Urinary bladder (tissue), 4 donors: ENCODE data around the gene TSPAN4. TPM values are rescaled to one million over a fixed set of nuclear protein-coding genes. Genes with fewer than 3 reads are reported as not detected.

ENCODE experiments used
- DNase-seq: peaks from one replicate; pipeline ENCODE4 v3.0.0-alpha.2; 2015; ENCODE audit errors: extremely low spot score
- H3K27ac ChIP-seq: one replicate; pipeline ENCODE4 v1.5.1; 2013; ENCODE audit warnings: low read depth, mild to moderate bottlenecking, moderate library complexity
- H3K36me3 ChIP-seq: one replicate; pipeline ENCODE4 v1.6.1; 2013; ENCODE audit warnings: mild to moderate bottlenecking, moderate library complexity; ENCODE audit not compliant: insufficient read depth
- H3K4me1 ChIP-seq: one replicate; pipeline ENCODE4 v1.6.1; 2013; ENCODE audit warnings: mild to moderate bottlenecking, moderate library complexity; ENCODE audit not compliant: insufficient read depth
- H3K4me3 ChIP-seq: one replicate; pipeline ENCODE4 v1.5.1; 2013; ENCODE audit warnings: low read depth, low read length
- WGBS: extraction: QIAGEN DNeasy Blood & Tissue Kit; methylation state at CpG from one replicate; pipeline ENCODE4 v1.1.7; 2013; 5-methylcytosine and 5-hydroxymethylcytosine counted together
- polyA plus RNA-seq: library from polyadenylated mRNA; stranded (reverse); fragments of 200-250 nt; gene quantifications from one replicate; pipeline ENCODE4 v1.2.3, GENCODE V29; 2013
- total RNA-seq: library from RNA; depleted of rRNA; stranded (reverse); fragments of >200 nt; gene quantifications from one replicate; pipeline ENCODE4 v1.2.3, GENCODE V29; 2014
- donor health status: healthy with polysubstance abuse.
- donor health status: healthy.

Gene TSPAN4
- total and polyA plus RNA-seq, 2 donors: 39.4 to 144 TPM

DNA sequence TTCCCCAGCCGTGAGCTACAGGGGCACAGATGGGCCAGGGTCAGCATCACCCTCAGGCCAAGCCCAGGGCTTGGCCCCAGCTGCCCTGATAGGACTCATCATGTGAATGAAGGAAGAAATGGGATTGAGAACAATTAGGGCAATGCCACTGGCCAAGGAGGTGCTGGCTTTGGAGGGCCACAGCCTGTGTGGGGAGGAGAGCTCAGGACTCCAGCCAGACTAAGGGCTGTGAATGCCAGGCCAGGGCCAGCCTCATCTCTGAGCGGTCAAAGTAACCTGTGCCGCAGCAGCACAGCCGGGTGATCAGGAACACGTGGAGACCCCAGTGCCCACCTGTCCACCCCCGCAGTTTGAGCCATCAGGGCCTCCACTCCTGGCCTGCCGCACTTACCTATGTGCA, 57.9 kb downstream of the TSPAN4 start:
- H3K27ac ChIP-seq: no peak overlapping the region
- H3K36me3 ChIP-seq: peaks cover 7% of the 10 kb centered on the region
- DNase-seq: no peak
- no peaks in the 10 kb centered on the region for H3K4me1 ChIP-seq
- no peak overlapping the region for H3K4me3 ChIP-seq
- WGBS: 90% methylated on average over 7 of the region's 7 CpGs

DNA sequence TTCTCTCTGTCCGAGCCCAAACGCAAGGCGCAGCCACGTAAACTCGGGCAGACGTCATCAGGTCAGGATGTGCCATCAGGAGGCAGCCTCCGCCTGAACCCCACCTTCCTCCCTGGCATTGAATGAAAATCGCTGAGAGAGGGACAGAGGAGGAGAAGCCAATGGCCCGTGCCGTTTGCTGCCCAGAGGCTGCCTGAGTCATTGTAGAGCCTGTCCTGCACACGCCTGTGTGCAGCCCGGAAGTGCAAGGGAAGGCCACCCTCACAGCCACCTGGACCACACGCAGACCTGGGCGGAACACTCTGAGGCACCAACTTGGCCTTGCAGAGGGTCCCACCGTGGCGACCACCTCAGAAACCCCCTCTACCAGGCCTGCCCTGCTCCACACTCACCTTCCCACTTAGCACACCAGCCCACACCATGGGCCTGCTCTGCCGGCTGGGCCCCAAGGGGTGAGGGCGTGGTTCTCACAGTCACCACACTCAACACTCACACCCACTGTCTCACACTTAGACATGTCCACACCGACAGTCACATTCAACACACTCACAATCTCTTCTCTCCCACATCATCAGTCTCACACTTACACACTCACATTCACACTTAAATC, 58.9 kb downstream of the TSPAN4 start:
- DNase-seq: no peak
- 92% methylated on average over 19 of the region's 19 CpGs for WGBS
- Histone ChIP-seq H3K36me3 (peaks cover 7% of the 10 kb centered on the region), H3K4me3 (no peak overlapping the region), H3K4me1 (no peaks in the 10 kb centered on the region), H3K27ac (no peak overlapping the region)

DNA sequence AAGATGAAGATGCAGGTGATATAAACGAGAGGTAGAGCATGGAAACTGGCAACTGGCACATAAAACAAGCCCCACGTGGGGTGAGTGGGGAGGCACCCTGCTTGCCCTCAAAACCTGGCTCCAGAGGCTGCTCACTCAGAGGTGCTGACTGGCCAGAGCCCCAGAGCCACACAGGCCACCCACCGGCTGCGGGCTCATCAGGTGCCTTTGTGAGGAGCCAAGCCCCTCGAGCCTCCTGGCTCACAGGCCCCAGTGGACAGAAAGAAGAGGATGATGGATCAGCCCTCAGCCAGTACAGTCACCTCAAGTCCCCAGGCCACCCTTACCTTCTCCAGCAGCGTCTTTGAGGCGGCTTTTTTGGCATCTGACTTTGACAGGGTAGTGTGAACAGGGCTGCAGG, 61.7 kb downstream of the TSPAN4 start:
- Histone ChIP-seq H3K36me3 (peaks cover 7% of the 10 kb centered on the region), H3K4me3 (no peak overlapping the region), H3K4me1 (peaks cover under 1% of the 10 kb centered on the region), H3K27ac (no peak overlapping the region)
- DNase-seq: no peak
- WGBS: 93% methylated on average over 7 of the region's 7 CpGs

DNA sequence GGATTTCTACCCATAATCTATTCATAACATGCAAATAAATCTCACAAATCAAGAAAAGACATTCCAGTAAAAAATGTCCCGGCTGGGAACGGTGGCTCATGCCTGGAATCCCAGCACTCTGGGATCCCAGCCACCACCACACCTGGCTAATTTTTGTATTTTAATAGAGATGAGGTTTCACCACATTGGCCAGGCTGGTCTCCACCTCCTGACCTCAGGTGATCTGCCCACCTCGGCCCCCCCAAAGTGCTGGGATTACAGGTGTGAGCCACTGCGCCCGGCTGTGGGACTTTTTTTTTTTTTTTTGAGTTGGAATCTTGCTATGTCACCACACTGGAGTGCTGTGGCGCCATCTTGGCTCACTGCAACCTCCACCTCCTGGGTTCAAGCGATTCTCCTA, 63.3 kb downstream of the TSPAN4 start:
- 86% methylated on average over 7 of the region's 7 CpGs for WGBS

DNA sequence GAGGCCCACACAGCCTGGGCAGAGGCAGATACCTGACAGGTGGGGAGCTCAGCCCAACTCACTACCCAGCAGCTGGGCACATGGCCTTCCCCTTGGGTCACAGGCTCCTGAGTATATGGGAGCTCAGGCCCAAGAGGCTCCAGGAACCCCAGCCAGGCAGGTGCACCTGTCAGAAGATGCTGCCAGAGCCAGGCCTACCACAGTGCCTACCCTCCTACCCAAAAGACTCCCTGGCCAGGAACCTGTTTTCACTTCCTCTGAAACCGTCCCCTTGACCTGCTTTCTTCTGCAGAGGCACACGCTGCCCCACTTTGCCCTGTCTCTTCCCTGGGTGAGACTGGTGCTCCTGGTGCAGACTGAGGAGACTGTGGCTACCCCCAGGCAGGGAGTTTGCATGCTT, 65.0 kb downstream of the TSPAN4 start:
- no peak for DNase-seq
- H3K4me3 ChIP-seq: no peak overlapping the region
- H3K27ac ChIP-seq: no peak overlapping the region
- H3K36me3 ChIP-seq: peaks cover 3% of the 10 kb centered on the region
- 95% methylated on average over 2 of the region's 2 CpGs for WGBS
- peaks cover 2% of the 10 kb centered on the region for H3K4me1 ChIP-seq

More for the DNA sequence above, 63.3 kb downstream of the TSPAN4 start:
- Histone ChIP-seq H3K27ac (no peak overlapping the region), H3K4me1 (peaks cover 2% of the 10 kb centered on the region), H3K4me3 (no peak overlapping the region), H3K36me3 (peaks cover 7% of the 10 kb centered on the region)
- DNase-seq: no peak

DNA sequence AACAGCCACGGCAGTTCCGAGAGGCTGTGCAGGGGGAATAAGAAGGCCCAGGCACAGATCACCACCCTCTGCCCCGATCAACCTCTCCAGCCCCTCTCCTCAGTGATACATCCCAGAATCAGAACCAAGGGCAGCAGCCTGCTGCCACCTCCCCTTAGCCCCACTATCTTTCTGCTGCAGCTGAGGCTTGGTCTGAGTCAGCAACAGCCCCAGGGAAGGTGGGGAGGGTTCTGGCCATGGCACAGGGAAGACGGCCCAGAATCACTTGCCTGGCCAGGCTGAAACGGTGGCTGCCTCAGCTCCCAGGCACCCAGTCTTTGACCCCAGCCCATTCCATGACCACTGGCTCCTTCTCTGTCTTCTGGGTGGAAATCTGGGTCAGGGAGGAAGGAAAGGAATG, 65.6 kb downstream of the TSPAN4 start:
- DNase-seq: no peak
- peaks cover 2% of the 10 kb centered on the region for H3K4me1 ChIP-seq
- 90% methylated on average over 5 of the region's 5 CpGs for WGBS
- H3K4me3 ChIP-seq: no peak overlapping the region
- H3K27ac ChIP-seq: no peak overlapping the region
- H3K36me3 ChIP-seq: peaks cover 3% of the 10 kb centered on the region

DNA sequence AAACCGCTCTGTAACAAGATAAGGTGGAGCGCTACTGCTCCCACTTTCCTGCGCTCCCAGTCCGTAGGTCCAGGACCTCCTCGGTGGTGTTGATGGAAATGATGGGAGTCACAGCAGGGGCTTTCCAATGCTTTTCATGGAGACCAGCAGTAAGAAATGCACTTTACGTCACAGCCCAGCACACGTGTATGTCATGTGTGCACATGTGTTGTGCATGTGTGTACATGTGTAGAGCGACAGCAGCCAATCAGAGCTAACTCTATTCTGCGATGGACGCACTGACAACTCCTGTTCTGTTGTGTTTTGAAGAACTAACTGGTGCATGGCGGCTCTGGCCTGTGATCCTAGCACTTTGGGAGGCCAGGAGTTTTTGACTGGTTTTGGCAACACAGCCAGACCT, 66.8 kb downstream of the TSPAN4 start:
- no peak overlapping the region for H3K27ac ChIP-seq
- H3K4me3 ChIP-seq: no peak overlapping the region
- WGBS: 91% methylated on average over 11 of the region's 11 CpGs

DNA sequence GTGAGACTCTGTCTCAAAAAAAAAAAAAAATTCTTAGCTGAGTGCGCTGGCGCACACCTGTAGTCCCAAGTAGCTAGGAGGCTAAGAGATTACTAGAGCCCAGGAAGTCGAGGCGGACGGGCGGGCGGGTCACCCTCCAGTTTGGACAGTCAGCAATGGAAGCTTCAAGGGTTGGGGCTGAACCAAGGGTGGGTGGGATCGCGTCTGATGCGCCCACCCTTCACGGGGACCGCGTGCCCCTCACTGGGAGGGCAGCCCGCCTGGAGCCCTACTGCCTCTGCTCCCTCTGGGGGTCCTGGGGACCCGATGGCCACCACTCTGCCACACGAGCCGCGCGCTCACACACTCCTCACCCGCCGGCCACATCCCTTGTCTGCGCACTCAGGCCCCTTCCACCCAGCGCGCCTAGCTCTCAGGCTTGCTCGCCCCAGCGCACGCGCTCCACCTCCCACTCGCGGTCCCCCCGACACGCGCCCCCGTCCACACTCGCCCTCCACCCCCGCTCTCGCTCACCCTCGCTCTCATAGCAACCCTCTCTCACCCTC, 67.5 kb downstream of the TSPAN4 start:
- no peak for DNase-seq
- peaks cover 2% of the 10 kb centered on the region for H3K4me1 ChIP-seq
- no peaks in the 10 kb centered on the region for H3K36me3 ChIP-seq
- no peak overlapping the region for H3K27ac ChIP-seq
- WGBS: 1% methylated on average over 38 of the region's 38 CpGs
- H3K4me3 ChIP-seq: peak overlapping the region; percentile 72

More for the DNA sequence above, 66.8 kb downstream of the TSPAN4 start:
- DNase-seq: no peak
- Histone ChIP-seq H3K36me3 (no peaks in the 10 kb centered on the region), H3K4me1 (peaks cover 2% of the 10 kb centered on the region)

DNA sequence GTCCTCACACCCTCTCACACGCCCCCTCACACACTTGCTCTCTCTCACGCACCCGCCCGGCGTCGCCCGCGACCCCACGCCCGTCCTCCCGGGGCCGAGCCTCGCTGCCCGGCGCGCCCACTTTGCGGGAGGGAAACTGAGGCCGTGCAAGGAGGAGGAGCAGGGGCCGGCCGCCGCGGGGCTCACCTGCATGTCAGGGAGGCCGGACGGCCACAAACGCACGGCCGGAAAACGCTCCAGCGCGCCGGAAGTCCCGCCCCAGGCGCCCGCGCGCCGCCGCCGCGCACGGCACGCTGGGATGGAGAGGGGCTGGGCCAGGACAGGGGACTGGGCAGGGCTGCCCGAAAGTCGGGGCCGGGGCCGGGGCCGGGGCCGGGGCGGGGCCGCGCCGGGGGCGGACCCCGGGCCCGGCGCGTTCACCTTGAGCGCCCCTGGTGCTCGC, 68.0 kb downstream of the TSPAN4 start, which contains the start of gene CHID1:
Gene CHID1, minus strand, starts transcription at position 222 of the 442 bp plus-strand sequence. CDS start 5,994 bp downstream, outside the sequence.
- no peak for DNase-seq
- under 1% methylated on average over 59 of the region's 59 CpGs for whole genome bisulfite sequencing
- H3K4me1 ChIP-seq: peaks cover 2% of the 10 kb centered on the region

DNA sequence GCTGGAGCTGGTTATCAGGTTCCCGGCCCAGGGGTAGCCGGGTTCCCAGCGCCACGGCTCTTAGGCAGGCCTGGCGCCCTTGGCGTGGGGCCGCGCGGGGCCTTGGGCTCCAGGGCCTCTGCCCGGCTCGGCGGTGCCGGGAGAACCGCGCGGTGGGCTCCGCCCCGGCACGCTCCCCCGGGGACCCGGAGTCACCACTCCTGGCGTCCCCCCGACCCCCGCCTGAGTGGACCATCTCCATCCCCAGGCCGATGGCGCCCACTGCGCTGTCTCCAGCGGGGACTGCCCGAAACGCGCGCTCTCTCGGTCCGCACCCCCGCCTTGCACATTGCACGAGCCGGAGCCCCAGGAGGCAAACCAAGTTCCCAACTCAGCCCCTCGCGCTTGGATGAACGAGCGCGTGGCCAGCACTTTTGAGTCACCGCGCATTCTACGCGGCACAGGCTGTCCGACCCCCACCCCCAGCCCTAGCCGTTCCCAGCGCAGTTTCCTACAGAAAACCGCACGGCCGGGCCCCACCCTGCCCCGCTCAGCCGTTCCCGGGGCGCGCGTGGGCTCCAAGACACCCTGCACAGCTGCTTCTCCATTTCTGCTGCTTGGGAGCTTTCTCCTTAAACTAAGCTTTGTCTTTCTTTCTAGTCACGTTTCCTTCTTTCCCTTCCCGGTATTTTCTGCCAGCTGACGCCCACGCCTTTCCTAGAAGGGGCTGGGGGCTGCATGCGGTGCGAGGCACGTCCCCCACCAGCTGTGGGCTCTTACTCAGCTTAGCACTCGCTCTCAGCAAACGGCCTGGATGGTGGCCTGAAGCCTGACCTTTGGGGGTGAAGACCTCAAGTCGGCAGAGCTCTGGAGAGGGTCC, 68.6 kb downstream of the TSPAN4 start:
- H3K36me3 ChIP-seq: no peaks in the 10 kb centered on the region
- no peak for DNase-seq
- H3K4me1 ChIP-seq: peaks cover 2% of the 10 kb centered on the region
- H3K4me3 ChIP-seq: peak overlapping the region; percentile 72
- WGBS: 2% methylated on average over 68 of the region's 68 CpGs
- H3K27ac ChIP-seq: peak overlapping the region; percentile 79

More for the DNA sequence above, 68.0 kb downstream of the TSPAN4 start, which contains the start of gene CHID1:
- Histone ChIP-seq H3K4me3 (peak within 1 kb of the TSS; percentile 72), H3K36me3 (no peaks in the 10 kb centered on the region), H3K27ac (peak within 1 kb of the TSS; percentile 79)

DNA sequence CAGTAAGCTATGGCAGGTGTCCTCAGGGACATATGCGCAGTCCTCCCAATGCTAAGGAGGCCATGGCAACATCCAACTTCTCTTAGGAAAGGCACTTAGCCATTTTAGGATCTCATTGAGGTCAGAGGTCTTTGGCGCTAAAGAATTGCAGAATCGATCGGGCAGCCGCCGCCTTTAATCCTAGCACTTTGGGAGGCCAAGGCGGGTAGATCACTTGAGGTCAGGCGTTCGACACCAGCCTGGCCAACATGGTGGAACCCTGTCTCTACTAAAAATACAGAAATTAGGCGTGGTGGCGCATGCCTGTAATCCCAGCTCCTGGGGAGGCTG, 69.2 kb downstream of the TSPAN4 start:
- no peak overlapping the region for H3K4me3 ChIP-seq
- 94% methylated on average over 11 of the region's 11 CpGs for WGBS
- no peak overlapping the region for H3K27ac ChIP-seq
- DNase-seq: no peak
- peaks cover 2% of the 10 kb centered on the region for H3K4me1 ChIP-seq
- no peaks in the 10 kb centered on the region for H3K36me3 ChIP-seq

DNA sequence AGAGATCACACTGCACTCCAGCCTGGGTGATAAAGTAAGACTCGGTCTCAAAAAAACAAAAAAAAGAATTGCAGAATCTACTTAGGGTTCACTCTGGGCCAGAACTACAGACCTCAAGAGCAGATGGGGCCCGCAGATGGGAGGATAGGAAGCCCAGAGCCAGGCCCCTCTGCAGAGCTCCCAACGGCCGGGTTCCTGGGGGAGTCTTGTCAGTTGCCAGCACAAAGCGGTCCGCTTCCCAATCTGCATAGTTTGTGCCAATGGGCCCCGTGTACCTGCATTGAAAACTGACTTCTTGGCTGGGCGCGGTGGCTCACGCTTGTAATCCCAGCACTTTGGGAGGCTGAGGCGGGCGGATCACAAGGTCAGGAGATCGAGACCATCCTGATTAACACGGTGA, 69.6 kb downstream of the TSPAN4 start:
- H3K36me3 ChIP-seq: no peaks in the 10 kb centered on the region
- no peak overlapping the region for H3K4me3 ChIP-seq
- WGBS: 94% methylated on average over 14 of the region's 14 CpGs
- H3K4me1 ChIP-seq: peaks cover 2% of the 10 kb centered on the region
- no peak for DNase-seq
- H3K27ac ChIP-seq: no peak overlapping the region

DNA sequence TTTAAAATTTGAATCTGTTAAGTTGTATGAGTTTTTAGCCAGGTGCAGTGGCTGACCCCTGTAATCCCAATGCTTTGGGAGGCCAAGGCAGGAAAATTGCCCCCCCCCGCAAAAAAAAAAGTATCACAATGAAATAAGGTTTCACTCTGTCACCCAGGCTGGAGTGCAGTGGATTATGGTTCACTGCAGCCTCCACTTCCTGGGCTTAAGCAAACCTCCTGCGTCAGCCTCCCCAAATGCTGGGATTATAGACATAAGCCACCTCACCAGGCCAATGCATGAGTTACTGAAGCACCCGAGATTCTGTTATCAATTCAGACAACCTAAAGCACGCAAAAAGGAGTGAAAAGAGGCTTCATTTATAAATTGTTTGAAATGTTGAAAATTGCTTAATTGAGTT, 70.4 kb downstream of the TSPAN4 start:
- peaks cover 2% of the 10 kb centered on the region for H3K4me1 ChIP-seq
- DNase-seq: no peak
- WGBS: 87% methylated on average over 4 of the region's 4 CpGs
- H3K36me3 ChIP-seq: no peaks in the 10 kb centered on the region
- no peak overlapping the region for H3K4me3 ChIP-seq
- no peak overlapping the region for H3K27ac ChIP-seq

DNA sequence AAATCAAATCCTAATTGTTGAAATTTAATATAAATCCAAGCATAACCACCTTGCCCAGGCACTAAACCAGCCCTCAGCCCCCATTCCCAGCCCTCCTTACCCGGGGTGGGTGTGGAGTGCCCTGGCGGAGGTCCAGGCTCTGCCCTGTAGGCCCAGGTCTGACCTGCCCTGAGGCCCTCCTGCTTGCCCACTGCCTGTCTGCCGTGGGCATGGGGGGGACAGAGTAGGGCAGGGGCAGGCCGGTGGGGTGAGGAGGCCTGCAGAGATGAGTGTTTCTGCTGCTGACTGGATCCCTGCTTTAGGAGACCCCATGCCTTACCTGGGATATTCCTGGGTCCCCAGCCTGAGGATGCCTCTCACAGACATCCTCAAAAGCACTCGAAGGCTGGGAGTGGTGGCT, 71.6 kb downstream of the TSPAN4 start:
- Histone ChIP-seq H3K36me3 (no peaks in the 10 kb centered on the region), H3K4me3 (no peak overlapping the region), H3K4me1 (peaks cover 2% of the 10 kb centered on the region), H3K27ac (no peak overlapping the region)
- 69% methylated on average over 5 of the region's 5 CpGs for WGBS
- no peak for DNase-seq
